ENCODE measurements around the gene BTBD17. TPM values are rescaled to one million over a fixed set of nuclear protein-coding genes. Genes with fewer than 3 reads are reported as not detected.

Gene BTBD17
- total RNA-seq, 2 donors from 2014 or later, result 1.0 TPM; not detected in 1

DNA sequence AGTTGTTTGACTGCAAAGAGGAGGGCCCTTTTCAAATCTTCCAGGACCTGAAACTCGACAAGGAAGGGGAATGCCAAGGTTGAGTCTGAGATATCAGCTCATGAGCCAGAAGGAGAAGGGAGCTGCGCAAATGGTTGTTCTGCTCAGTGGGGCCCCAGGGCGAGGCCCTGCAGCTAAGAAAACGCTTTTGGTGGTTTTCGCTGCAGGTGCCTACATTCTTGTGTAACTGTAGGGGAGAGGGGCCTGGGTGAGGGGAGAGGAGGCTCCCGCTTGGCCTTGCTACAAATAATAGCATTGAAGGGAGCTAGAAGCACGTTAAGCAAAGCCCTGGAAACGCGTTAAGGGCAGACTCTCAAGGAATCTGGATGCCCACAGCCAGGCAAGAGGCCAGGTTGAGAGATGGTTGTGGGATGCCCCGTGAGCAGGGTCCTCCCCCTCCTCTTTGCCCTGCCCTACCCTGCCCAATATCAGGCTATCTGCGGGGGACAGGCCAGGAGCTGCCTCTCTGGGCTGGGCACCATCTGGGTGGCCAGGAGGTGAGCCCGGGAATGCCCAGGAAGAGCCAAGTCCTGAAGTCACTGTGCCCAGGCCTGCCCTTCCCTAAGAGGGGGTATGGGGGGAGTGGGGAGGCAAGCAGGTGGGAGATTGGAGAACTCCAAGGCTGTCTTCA, 27.6 kb upstream of the BTBD17 start:
- no peaks in the 10 kb centered on the region for H3K36me3 ChIP-seq (replicated peaks in 1 of 2; ENCODE audit: insufficient read depth in 1 of 2, low read depth in 2 of 2)
- DNase-seq, result no peak
- no peak for ATAC-seq
- H3K27me3 ChIP-seq, result no peaks in the 10 kb centered on the region
- H3K27ac ChIP-seq, result no peak overlapping the region
- 80 to 87% methylated on average over 10 to 11 of the region's 12 CpGs for WGBS, 2 donors
- peaks cover 5% of the 10 kb centered on the region for H3K4me1 ChIP-seq
- no peak for TF ChIP-seq CTCF (IDR thresholded peaks at IDR 0.05)
- TF ChIP-seq POLR2A (IDR thresholded peaks at IDR 0.05), result no peak
- H3K4me3 ChIP-seq, result no peak overlapping the region
- intact Hi-C loops (cut with DNase I), result no loop called here
- H3K9me3 ChIP-seq, result no peaks in the 10 kb centered on the region

DNA sequence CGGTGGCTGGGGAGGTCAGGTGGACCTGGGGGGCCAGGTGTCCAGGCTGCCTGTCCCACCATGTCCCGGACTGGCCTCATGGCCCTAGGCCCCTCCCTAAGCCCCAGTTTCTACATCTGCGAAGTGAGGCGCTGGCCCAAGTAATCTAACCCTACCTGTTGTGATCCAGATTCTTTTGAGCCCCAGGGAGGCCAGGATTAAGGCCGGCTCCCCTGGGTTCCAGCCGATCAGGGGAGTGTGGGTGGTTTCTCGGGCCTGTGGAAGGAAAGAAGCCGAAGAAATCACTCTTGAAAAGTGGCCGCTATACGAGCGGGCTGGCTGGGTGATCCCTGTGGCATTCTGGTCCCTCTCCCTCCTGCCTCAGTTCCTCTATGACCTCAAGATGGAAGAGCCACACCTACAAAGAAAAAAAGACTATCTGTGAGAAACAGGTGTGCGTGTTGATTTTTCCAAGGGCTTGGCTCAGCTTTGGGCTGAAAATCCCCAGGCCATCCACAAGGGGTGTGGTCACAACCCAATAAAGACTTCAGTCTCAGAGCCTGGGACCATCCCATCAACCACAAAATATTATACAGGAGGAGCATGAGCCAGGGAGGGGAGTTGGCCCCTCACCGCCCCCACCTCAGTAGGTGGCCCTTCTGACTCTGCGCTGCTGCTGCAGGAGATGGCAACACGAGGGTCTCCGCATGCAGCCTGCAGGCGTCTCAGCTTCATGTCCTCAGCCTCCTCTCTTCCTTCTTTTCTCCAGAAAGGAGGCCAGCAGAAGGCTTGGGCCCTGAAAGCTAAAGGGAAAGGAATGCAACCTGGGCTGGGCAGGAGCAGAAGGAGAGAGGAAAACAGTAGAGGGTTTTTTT, 25.9 kb upstream of the BTBD17 start:
- intact Hi-C loops (cut with DNase I), result no loop called here
- no peak overlapping the region for H3K27ac ChIP-seq
- peaks cover 5% of the 10 kb centered on the region for H3K4me1 ChIP-seq
- ATAC-seq (no peak), DNase-seq (no peak)
- no peak overlapping the region for H3K4me3 ChIP-seq
- TF ChIP-seq POLR2A (IDR thresholded peaks at IDR 0.05) (no peak), CTCF (IDR thresholded peaks at IDR 0.05) (peak in 3 of 7 experiments; percentile 9 to 16 (median 9))
- H3K27me3 ChIP-seq, result no peaks in the 10 kb centered on the region
- H3K9me3 ChIP-seq, result no peaks in the 10 kb centered on the region
- H3K36me3 ChIP-seq (replicated peaks in 1 of 2; ENCODE audit: insufficient read depth in 1 of 2, low read depth in 2 of 2), result no peaks in the 10 kb centered on the region
- 65 to 82% methylated on average over 15 to 17 of the region's 17 CpGs for WGBS, 2 donors

DNA sequence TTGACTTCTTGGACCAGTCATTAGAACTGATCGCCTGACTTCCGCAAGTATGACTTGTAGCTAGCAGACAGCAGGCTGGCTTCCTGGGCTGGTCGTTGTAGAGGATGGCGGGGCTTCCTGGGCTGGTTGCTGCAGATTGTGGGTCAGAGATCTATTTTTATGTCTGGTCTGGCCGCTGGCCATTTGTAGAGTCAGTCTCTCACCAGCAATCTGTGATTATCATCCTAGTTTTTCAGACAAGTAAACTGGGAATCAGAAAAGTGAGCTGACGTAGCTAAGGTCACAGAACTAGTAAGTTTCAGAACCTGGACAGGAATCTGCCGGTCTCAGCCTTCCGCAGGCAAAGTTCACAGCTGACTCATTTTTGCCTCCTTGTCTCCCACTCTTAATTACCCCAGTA, 24.7 kb upstream of the BTBD17 start:
- Histone ChIP-seq H3K4me1 (peaks cover 5% of the 10 kb centered on the region), H3K36me3 (replicated peaks in 1 of 2; ENCODE audit: insufficient read depth in 1 of 2, low read depth in 2 of 2) (no peaks in the 10 kb centered on the region), H3K27me3 (no peaks in the 10 kb centered on the region), H3K9me3 (no peaks in the 10 kb centered on the region), H3K4me3 (no peak overlapping the region), H3K27ac (no peak overlapping the region)
- no peak for DNase-seq
- peak; percentile 15 for ATAC-seq
- WGBS, 2 donors, result 82 to 91% methylated on average over 8 of the region's 8 CpGs
- intact Hi-C loops (cut with DNase I), result no loop called here
- TF ChIP-seq CTCF (IDR thresholded peaks at IDR 0.05) (no peak), POLR2A (IDR thresholded peaks at IDR 0.05) (no peak)

- intact Hi-C loops (cut with DNase I), result no loop called here
- no peak overlapping the region for H3K27ac ChIP-seq
- ATAC-seq (no peak), DNase-seq (no peak)
- peaks cover 13% of the 10 kb centered on the region for H3K4me1 ChIP-seq
- no peaks in the 10 kb centered on the region for H3K27me3 ChIP-seq
- TF ChIP-seq POLR2A (IDR thresholded peaks at IDR 0.05) (no peak), CTCF (IDR thresholded peaks at IDR 0.05) (no peak)
- H3K36me3 ChIP-seq (replicated peaks in 1 of 2; ENCODE audit: insufficient read depth in 1 of 2, low read depth in 2 of 2), result no peaks in the 10 kb centered on the region
- H3K4me3 ChIP-seq, result no peak overlapping the region
- no peaks in the 10 kb centered on the region for H3K9me3 ChIP-seq
- WGBS, 2 donors, result 91 to 93% methylated on average over 3 of the region's 3 CpGs
Observed at GRCh38 chr17:74385201-74385600, 23.5 kb upstream of the BTBD17 start.

All from body of pancreas (tissue), 4 donors.